DLD1 (cell line): ENCODE data around the gene NUP93.
"Not testable (repeated sequence)": the region's sequence is repeated elsewhere in the genome, so short reads cannot be mapped to it uniquely, and the experiment has no call there.

Experiments used
- in situ Hi-C: cut with HindIII; loops from 2 replicates; pipeline ENCODE4 v1.10.0; 2017; ENCODE audit warnings: low sequenced_read_pairs

Gene NUP93

GRCh38 chr16:56865394-56866062 is 135.6 kb downstream of the NUP93 start:
- in situ Hi-C loops = no loop called here

GRCh38 chr16:56866955-56867830 is 137.3 kb downstream of the NUP93 start:
- in situ Hi-C loops = no loop called here

- in situ Hi-C loops = no loop called here
Observed at GRCh38 chr16:56868175-56868574, 138.2 kb downstream of the NUP93 start.

GRCh38 chr16:56868766-56869165 is 138.8 kb downstream of the NUP93 start:
- in situ Hi-C loops = not testable (repeated sequence)

GRCh38 chr16:56869513-56870275 is 139.8 kb downstream of the NUP93 start:
- in situ Hi-C loops = no loop called here

GRCh38 chr16:56870276-56870888 is 140.5 kb downstream of the NUP93 start:
- in situ Hi-C loops = no loop called here

DNA sequence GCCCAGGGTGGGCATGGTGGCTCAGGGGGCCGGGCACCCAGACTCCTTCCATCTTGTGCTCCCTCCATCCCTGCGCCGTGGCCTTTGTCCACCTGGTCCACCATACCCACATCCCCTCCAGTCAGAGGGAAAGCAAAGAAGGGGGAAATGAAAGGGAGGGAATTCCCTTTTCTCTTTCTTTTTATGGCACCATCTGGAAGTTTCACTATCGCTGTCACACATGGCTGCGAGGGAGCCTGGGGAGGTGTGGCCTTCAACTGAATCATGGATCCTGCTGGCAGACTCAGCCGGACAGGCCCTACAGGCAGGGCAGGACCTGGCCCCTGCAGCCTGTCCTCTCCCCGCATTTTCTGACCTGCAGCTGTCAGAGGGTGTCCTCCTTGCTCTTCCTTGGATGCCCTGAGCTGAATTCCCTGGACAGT is 141.3 kb downstream of the NUP93 start:
- in situ Hi-C loops = no loop called here

GRCh38 chr16:56872863-56873391 is 143.0 kb downstream of the NUP93 start:
- in situ Hi-C loops = no loop called here

DNA sequence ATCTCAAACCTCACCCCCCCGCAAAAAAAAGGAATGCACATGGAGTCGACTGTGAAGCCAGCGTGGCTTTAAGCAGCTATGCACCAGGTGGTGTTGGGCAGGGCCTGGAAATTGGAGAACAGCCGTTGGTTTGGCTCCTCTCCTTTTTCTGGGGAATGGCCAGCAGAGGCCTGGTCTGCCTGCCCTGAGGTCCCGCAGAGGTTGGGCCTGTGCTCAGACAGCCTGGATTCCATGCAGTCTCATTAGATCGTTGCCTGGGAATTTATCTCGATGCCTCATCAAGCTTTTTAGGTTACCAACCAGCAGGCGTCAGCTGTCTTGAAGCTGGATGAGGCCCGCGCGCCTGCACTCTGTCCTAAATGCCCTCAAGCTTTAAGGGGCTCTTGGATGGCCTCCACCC is 144.9 kb downstream of the NUP93 start:
- in situ Hi-C loops = no loop called here

DNA sequence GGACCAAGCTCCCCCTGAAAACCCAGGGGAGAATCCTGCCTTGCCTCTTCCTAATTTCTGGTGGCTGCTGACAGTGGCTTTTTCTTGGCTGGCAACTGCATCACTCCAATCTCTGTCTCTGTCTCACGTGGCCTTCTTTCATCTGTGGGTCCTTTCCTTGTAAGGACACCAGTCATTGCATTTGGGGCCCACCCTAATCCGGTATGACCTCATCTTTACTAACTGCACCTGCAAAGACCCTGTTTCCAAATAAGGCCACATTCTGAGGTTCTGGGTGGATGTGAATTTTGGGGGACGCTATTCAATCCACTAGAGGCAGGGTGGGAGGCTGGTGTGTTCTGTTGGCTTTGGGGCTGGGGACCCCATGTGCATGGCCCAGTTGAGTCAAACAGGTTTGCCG is 146.1 kb downstream of the NUP93 start:
- in situ Hi-C loops = no loop called here

- in situ Hi-C loops = no loop called here
Observed at GRCh38 chr16:56877486-56878182, 147.7 kb downstream of the NUP93 start.

- in situ Hi-C loops = no loop called here
Observed at GRCh38 chr16:56878282-56878854, 148.4 kb downstream of the NUP93 start.

- in situ Hi-C loops = no loop called here
Observed at GRCh38 chr16:56879276-56879675, 149.3 kb downstream of the NUP93 start.

DNA sequence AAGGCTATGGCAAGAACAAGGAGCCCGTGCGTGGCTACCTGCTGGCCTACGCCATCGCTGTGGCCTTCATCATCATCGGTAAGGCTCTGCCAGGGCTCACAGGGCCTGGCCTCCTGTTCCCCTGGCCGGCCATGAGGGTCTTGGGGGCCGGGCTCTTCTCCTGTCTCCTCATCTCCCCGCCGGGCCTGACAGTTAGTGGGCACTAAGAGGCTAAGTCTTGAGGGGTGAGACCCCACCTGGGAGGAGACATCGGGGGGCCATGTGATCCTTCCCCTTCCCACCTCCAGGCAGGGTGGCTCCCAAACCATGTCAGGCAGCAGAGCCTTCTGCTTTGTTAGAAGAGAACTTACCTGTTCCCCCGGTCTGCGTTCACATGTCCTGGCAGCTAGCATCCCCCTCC is 150.2 kb downstream of the NUP93 start:
- in situ Hi-C loops = no loop called here

DNA sequence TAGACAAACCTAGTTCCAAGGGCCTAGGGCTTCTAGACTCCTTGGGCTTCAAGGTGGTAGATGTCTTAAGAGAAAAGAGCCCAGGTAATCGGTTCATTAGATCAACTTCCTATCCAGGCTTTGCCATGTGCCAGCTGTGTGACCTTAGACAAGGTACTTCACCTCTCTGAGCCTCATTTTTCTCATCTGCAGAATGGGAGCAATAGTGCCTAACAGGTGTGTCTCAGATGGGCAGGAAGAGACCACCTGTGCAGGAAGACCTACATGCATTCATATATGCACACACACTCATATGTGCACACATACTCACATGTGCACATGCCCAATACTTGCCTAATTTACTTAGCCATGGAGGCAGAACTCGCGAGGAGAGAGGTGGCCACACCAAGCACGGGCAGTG is 150.8 kb downstream of the NUP93 start:
- in situ Hi-C loops = no loop called here

- in situ Hi-C loops = no loop called here
Observed at GRCh38 chr16:56882077-56882800, 152.3 kb downstream of the NUP93 start.

GRCh38 chr16:56883586-56883985 is 153.7 kb downstream of the NUP93 start:
- in situ Hi-C loops = no loop called here

DNA sequence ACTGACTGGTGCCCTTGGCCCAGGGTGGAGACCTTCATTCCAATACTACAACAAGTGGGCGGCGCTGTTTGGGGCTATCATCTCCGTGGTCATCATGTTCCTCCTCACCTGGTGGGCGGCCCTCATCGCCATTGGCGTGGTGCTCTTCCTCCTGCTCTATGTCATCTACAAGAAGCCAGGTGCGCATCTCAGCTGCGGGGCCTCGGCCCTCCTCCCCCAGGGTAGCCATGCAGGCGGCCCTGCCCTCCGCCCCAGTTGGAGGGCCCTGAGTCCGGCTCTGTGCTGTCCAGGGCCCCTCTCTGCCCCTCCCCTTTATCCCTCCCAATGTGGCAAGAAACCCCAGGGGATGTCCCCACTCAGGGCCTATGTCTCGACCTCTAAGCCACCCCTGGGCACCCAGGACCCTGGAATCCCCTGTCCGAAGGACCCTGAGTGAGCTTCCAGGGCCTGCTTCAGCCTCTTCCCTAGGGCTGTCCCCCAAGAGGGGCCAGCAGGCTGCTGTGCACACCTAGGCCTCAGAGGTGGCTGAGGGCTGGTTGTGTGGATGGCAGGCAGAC is 154.2 kb downstream of the NUP93 start:
- in situ Hi-C loops = no loop called here

DNA sequence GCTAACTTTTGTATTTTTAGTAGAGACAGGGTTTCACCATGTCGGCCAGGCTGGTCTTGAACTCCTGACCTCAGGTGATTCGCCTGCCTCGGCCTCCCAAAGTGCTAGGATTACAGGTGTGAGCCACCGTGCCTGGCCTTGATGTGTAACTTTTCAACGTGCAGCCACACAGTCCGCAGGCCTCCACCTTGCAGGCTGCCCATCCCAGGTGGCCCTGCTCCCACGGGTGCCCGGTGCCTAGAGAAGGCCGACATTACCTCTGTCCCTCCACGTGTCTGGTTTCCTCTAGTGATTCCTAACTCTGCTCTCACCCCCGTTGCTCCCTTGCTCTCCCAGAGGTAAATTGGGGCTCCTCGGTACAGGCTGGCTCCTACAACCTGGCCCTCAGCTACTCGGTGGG is 155.0 kb downstream of the NUP93 start:
- in situ Hi-C loops = not testable (repeated sequence)
